Central memory CD4-positive, alpha-beta T cell (primary cell): Measurements from ENCODE around the gene GPC6.

Experiments
- DNase-seq: peaks from one replicate; pipeline ENCODE4 v3.0.0; 2022

The GPC6 gene

DNA sequence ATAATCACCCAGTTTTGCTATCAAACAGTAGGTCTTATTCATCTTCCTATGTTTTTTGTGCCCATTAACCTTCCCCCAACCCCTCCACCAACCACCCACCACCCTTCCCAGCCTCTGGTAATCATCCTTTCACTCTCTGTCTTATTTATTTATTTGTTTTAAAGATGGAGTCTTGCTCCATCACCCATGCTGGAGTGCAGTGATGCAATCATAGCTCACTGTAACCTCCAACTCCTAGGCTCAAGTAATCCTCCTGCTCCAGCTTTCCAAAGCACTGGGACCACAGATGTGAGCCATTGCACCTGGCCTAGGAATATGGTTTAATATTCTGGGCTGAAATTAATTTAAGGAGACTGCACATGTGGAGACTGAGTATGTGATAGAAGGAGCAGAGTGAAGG lies 527.0 kb downstream of the GPC6 start:
- no peak for DNase-seq

GRCh38 chr13:93755341-93755740 lies 528.7 kb downstream of the GPC6 start:
- no peak for DNase-seq

- no peak for DNase-seq
Measured at GRCh38 chr13:93758575-93758974, 532.0 kb downstream of the GPC6 start.

- no peak for DNase-seq
Measured at GRCh38 chr13:93762708-93763426, 536.3 kb downstream of the GPC6 start.

GRCh38 chr13:93765062-93765461 lies 538.5 kb downstream of the GPC6 start:
- DNase-seq, result no peak

DNA sequence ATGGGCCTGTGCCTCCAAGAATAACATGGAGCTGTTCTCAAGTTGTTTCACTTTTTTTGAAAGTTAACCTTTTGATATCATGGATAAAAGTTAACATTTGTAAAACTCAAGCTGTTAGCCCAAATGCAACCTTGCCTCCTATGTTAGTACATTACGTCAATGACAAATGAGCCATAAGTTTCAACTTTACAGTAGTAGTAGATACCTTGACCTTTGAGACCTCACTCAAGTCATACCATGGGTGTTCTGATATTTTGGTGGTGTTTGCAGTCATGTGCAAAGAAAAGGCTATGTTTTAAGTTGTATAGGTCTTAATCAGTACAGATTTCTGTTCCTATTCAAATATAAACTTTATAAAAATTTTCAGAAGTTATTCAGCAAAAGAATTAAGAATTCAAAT lies 539.2 kb downstream of the GPC6 start:
- DNase-seq, result no peak

DNA sequence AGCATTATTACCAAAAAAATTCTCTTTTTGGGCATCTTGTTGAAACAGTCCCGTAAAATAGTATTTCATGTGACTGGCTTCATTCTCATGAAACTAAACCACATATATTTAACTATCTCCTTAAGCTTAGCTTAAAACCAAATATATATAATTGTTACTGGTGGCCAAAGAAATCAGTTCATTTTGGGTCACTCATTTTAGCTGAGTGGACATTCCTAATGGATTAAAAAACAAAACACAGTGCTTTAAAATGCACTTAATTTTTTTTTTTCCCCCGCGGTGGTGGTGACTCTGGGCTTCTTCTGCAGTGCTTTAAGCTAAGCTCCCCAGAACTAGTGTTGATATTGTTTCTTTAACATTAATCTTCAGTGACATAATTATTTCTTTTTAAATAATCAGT lies 540.1 kb downstream of the GPC6 start:
- DNase-seq, result no peak

GRCh38 chr13:93767180-93767916 lies 540.7 kb downstream of the GPC6 start:
- DNase-seq, result no peak

DNA sequence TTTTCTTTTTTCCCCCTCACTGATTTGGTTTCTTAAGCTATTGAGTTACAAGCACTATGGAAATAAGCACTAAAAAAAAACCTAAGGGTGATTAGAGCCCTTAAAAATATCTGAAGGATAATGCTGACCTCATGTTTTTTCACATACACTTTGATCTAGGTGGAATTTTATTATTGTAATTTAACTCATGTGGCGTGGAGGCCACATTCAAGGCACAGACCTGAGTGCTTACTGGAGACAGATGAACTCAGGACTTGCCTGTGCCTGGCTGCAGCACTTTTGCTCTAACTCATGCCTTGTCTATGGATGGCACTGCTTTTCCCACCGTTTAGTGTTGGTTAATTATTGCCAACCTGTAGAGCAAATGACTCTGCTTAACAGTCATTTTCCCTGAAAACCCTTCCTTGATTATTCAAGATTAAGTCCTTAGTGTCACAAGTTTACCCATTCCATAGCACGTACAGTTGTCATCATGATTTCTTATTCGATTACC lies 541.4 kb downstream of the GPC6 start:
- no peak for DNase-seq

- no peak for DNase-seq
Measured at GRCh38 chr13:93769101-93769500, 542.5 kb downstream of the GPC6 start.

DNA sequence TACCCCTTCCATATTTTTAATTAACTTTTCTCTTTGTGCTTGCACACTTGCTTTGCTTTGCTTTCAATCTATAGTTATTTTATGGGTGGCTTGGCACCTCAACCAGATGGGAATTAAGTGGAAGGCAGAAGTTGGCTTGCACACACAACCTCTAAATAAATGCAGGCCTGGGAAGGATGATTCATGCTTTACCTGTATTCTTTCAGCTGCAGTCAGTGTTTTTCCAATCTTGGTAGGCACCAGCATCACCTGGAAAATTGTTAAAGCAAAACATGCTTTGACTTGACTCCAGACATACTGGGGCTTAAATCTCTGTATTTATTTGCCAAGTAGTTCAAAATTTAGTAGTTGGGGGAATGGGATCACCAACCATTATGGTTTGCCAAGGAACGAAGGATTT lies 543.0 kb downstream of the GPC6 start:
- DNase-seq, result no peak

DNA sequence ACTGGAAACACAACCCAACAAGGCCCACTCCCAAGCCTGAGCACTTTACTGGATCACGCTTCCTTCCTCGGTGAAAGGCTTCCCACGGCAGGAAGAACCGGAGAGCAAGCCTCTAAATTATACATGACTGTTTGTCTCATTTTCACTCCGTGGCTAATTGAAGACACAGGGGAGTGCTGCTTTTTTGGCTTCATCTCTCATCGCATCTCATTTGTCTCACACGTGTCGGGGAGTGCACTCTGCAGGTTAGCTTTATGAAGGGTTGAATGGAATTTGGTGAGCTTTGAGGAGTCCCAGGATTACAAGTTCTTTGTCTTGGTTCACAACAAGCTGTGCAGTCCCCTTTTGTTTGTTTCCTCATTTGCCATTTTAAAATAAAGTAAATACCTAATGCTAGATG lies 544.6 kb downstream of the GPC6 start:
- no peak for DNase-seq

DNA sequence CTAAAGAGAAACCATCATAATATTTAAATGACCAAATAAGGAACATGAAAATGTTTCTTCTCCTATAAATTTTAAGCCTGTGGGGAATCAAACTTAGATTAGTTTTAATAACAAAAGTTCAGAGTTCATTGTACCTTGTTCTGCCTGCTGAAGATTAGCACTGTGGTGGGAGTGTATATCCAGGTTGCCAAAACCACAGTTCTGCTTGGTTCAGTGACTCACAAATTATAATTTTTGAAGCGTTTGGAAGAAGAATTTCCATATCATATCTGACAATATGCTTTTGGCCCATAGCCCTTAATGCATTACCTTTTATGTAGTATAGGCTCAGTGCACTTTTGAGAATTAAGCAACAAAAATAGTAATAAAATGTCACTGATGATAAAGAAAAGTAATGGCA lies 545.2 kb downstream of the GPC6 start:
- no peak for DNase-seq

- no peak for DNase-seq
Measured at GRCh38 chr13:93774506-93774905, 547.9 kb downstream of the GPC6 start.

- no peak for DNase-seq
Measured at GRCh38 chr13:93775027-93775426, 548.4 kb downstream of the GPC6 start.

GRCh38 chr13:93775507-93776108 lies 549.0 kb downstream of the GPC6 start:
- no peak for DNase-seq

- no peak for DNase-seq
Measured at GRCh38 chr13:93776936-93777335, 550.3 kb downstream of the GPC6 start.

DNA sequence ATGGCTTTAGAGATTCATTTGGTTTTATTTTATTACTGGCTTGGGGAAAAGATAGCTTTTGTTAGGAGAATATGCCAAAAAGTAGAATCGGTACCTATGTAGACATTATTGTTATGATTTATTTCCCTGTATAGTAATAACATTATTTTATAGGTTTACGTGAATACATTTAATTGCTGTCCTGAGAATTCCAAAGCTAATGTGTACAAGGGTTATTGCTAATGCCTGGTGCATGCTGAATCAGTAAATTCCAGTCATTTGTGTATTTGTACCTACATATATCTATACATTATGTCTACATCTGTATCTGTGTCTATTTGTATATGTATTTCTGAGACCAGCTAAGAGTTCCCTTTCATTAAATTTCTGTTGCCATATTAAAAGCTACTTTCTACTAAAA lies 550.9 kb downstream of the GPC6 start:
- no peak for DNase-seq

- DNase-seq, result no peak
Measured at GRCh38 chr13:93778548-93778947, 551.9 kb downstream of the GPC6 start.

- DNase-seq, result no peak
Measured at GRCh38 chr13:93784191-93784590, 557.6 kb downstream of the GPC6 start.

GRCh38 chr13:93786846-93787489 lies 560.4 kb downstream of the GPC6 start:
- DNase-seq, result no peak

GRCh38 chr13:93788456-93788855 lies 561.8 kb downstream of the GPC6 start:
- DNase-seq, result no peak

DNA sequence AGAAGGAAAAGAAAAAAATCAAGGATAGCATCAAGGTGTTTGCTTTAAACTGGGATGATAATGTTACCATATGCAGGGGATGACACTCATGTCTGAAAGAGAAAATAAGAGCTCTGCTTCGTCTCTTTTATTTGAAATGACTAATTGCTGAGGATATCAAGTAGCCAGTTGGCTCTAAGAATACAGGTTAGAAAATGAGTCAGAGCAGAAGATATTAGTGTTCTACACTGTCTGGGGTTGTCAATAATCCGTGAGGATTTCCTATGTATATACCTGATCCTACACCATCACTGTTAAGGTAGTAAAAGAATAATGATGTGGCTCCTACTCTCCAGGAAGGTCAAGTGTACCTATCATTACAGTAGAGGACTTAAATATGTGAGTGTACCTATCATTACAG lies 562.5 kb downstream of the GPC6 start:
- no peak for DNase-seq
